Dermis blood vessel endothelial cell (primary cell): Measurements from ENCODE around the gene SVIL. TPM values are rescaled to one million over a fixed set of nuclear protein-coding genes. Genes with fewer than 3 reads are reported as not detected.
A peak's percentile ranks its signal among the peaks of the same experiment; 100 is the strongest.
"Not testable (repeated sequence)": the region's sequence is repeated elsewhere in the genome, so short reads cannot be mapped to it uniquely, and the experiment has no call there.

ENCODE experiments used
- DNase-seq: peaks from one replicate; pipeline ENCODE4 v3.0.0; 2010
- total RNA-seq: library from RNA; depleted of rRNA; stranded (reverse); fragments of >200 nt; gene quantifications from 2 replicates; pipeline ENCODE4 v1.2.3, GENCODE V29; 2014

Gene SVIL
- total RNA-seq, 1 donor from 2014 or later: 80.8 TPM

- no peak for DNase-seq
These were observed 126.1 kb downstream of the SVIL start for GRCh38 chr10:29508554-29509244.

- DNase-seq: not testable (repeated sequence)
These were observed 127.0 kb downstream of the SVIL start for GRCh38 chr10:29507750-29508149.

- not testable (repeated sequence) for DNase-seq
These were observed 128.3 kb downstream of the SVIL start for GRCh38 chr10:29506324-29506921.

GRCh38 chr10:29502351-29502750 is 132.4 kb downstream of the SVIL start:
- no peak for DNase-seq

- no peak for DNase-seq
These were observed 133.1 kb downstream of the SVIL start for GRCh38 chr10:29501692-29502091.

- no peak for DNase-seq
These were observed 134.7 kb downstream of the SVIL start for GRCh38 chr10:29499993-29500537.

- peak; percentile 83 for DNase-seq
These were observed 138.2 kb downstream of the SVIL start for GRCh38 chr10:29496341-29497162.

- DNase-seq: no peak
These were observed 139.4 kb downstream of the SVIL start for GRCh38 chr10:29495366-29495765.

GRCh38 chr10:29493697-29494096 is 141.1 kb downstream of the SVIL start:
- DNase-seq: no peak

GRCh38 chr10:29492774-29493173 is 142.0 kb downstream of the SVIL start:
- no peak for DNase-seq

- DNase-seq: no peak
These were observed 142.9 kb downstream of the SVIL start for GRCh38 chr10:29491918-29492317.

- DNase-seq: not testable (repeated sequence)
These were observed 143.9 kb downstream of the SVIL start for GRCh38 chr10:29490781-29491280.

- not testable (repeated sequence) for DNase-seq
These were observed 146.3 kb downstream of the SVIL start for GRCh38 chr10:29488471-29488870.

- peak; percentile 17 for DNase-seq
These were observed 146.9 kb downstream of the SVIL start for GRCh38 chr10:29487884-29488266.

- DNase-seq: not testable (repeated sequence)
These were observed 147.5 kb downstream of the SVIL start for GRCh38 chr10:29487032-29487883.

- DNase-seq: no peak
These were observed 148.3 kb downstream of the SVIL start for GRCh38 chr10:29486433-29486832.

GRCh38 chr10:29484677-29485076 is 150.1 kb downstream of the SVIL start:
- not testable (repeated sequence) for DNase-seq

GRCh38 chr10:29482591-29483431 is 152.0 kb downstream of the SVIL start:
- peak; percentile 32 for DNase-seq

GRCh38 chr10:29481906-29482440 is 152.8 kb downstream of the SVIL start:
- DNase-seq: no peak
